HepG2 (cell line): ENCODE data around the gene EYA3. TPM values are rescaled to one million over a fixed set of nuclear protein-coding genes. Genes with fewer than 3 reads are reported as not detected.

Source experiments
- ATAC-seq: fragments of 200-7000 bp; cut with Tn5 transposase; 3 replicates; pipeline ENCODE4 v1.9.1; 2020; ENCODE audit warnings: mild to moderate bottlenecking, moderate library complexity
- BruUV-seq: library from RNA; stranded (reverse); fragments of 400-500 nt; replicated peaks from 2 replicates; lab custom pipeline; 2021; lab: Mats Ljungman, UMichigan
- CTCF ChIA-PET: fragments of 300-600 bp; formaldehyde crosslinking; extraction: SDS; loops from one replicate; lab custom pipeline; 2021; ENCODE audit warnings: low total read pairs, inconsistent platforms, low intra/inter-chr PET ratio; lab: Yijun Ruan, JAX
- POLR2A ChIA-PET: fragments of 350-600 bp; sonication (Branson Sonifier 250); formaldehyde crosslinking; loops from one replicate; lab custom pipeline; 2020; ENCODE audit warnings: antibody characterized with exemption, inconsistent platforms; lab: Yijun Ruan, JAX
- DNase-seq: peaks from one replicate; pipeline ENCODE4 v3.0.0-alpha.2; 2015; ENCODE audit warnings: low spot score
- FAIRE-seq: peaks from 3 replicates; lab custom pipeline; 2011; peaks lifted over from hg19 to GRCh38; lab: Jason Lieb, UNC
- H2AFZ ChIP-seq: one replicate; pipeline ENCODE4 v1.6.1; 2011; ENCODE audit warnings: low read length, inconsistent platforms
- H3K27ac ChIP-seq: fragments of 300-600 bp; 3 replicates; pipeline ENCODE4 v1.8.0; 2011; ENCODE audit warnings: mixed run types, mild to moderate bottlenecking, mixed read lengths, low read length, inconsistent platforms; ENCODE audit not compliant: insufficient read depth; ENCODE audit errors: extremely low read length
- H3K27me3 ChIP-seq, 2 experiments: fragments of 200-600 bp in 1 of 2; 2 replicates in 1 of 2; 3 replicates in 1 of 2; pipeline versions ENCODE4 v1.6.0 to v1.8.0; 2011; ENCODE audit warnings: low read length in 2 of 2, mild to moderate bottlenecking in 2 of 2, moderate library complexity in 2 of 2, inconsistent platforms in 1 of 2; ENCODE audit not compliant: insufficient read depth in 2 of 2, control insufficient read depth in 1 of 2
- H3K36me3 ChIP-seq, 2 experiments: fragments of 200-600 bp in 1 of 2; replicated peaks in 1 of 2; 2 replicates in 1 of 2; 3 replicates in 1 of 2; pipeline versions ENCODE4 v1.5.1 to v1.8.0; 2011; ENCODE audit warnings: low read length in 2 of 2, inconsistent platforms in 1 of 2; ENCODE audit not compliant: insufficient read depth in 2 of 2, control insufficient read depth in 1 of 2
- H3K4me1 ChIP-seq: 2 replicates; pipeline ENCODE4 v1.5.1; 2012; ENCODE audit warnings: low read length, inconsistent platforms; ENCODE audit not compliant: insufficient read depth
- H3K4me2 ChIP-seq: 2 replicates; pipeline ENCODE4 v1.6.0; 2011; ENCODE audit warnings: low read depth, low read length, inconsistent platforms
- H3K4me3 ChIP-seq, 3 experiments: fragments of 200-600 bp in 1 of 3; sonication (generic), shearing (Covaris generic) in 1 of 3; replicated peaks in 1 of 3; 2 replicates each; pipeline ENCODE4 v1.5.1; 2011 to 2016; ENCODE audit warnings: low read length in 3 of 3, inconsistent platforms in 2 of 3, low read depth in 2 of 3, mild to moderate bottlenecking in 2 of 3, control low read depth in 1 of 3, mixed read lengths in 1 of 3; ENCODE audit not compliant: insufficient read depth in 1 of 3
- H3K79me2 ChIP-seq: one replicate; pipeline ENCODE4 v1.6.1; 2011; ENCODE audit warnings: low read length, inconsistent platforms; ENCODE audit not compliant: insufficient read depth
- H3K9ac ChIP-seq: 2 replicates; pipeline ENCODE4 v1.6.0; 2011; ENCODE audit warnings: mild to moderate bottlenecking, low read depth, low read length, inconsistent platforms; ENCODE audit not compliant: insufficient read depth
- H3K9me3 ChIP-seq: 2 replicates; pipeline ENCODE4 v1.5.1; 2012; ENCODE audit warnings: mild to moderate bottlenecking, low read length
- H4K20me1 ChIP-seq: 2 replicates; pipeline ENCODE4 v1.6.0; 2011; ENCODE audit warnings: inconsistent platforms, mild to moderate bottlenecking, low read length, moderate library complexity; ENCODE audit not compliant: insufficient read depth
- CTCF ChIP-seq: sonication (generic); formaldehyde crosslinking; IDR thresholded peaks from 2 replicates; pipeline ENCODE4 v1.5.0; 2020; ENCODE audit warnings: mild to moderate bottlenecking, missing genetic modification reagents, moderate library complexity
- HMGXB4 ChIP-seq, 2 experiments: sonication (generic) in 1 of 2; formaldehyde crosslinking in 1 of 2; IDR thresholded peaks; 2 replicates each; pipeline versions ENCODE4 v1.4.0 to v1.6.1; 2018 to 2020; ENCODE audit warnings: missing genetic modification reagents in 2 of 2, borderline replicate concordance in 1 of 2, low read depth in 1 of 2, mild to moderate bottlenecking in 1 of 2, missing biosample characterization in 1 of 2
- KDM5A ChIP-seq: fragments of 200-600 bp; sonication (generic); IDR thresholded peaks from 2 replicates; pipeline ENCODE4 v1.7.0; 2018; ENCODE audit warnings: antibody characterized with exemption, mild to moderate bottlenecking, low read length, borderline replicate concordance
- MYC ChIP-seq: sonication (generic); formaldehyde crosslinking; IDR thresholded peaks from 2 replicates; pipeline ENCODE4 v1.9.0; 2021; ENCODE audit warnings: missing genetic modification reagents, borderline replicate concordance
- RFXAP ChIP-seq: sonication (generic); formaldehyde crosslinking; IDR thresholded peaks from 2 replicates; pipeline ENCODE4 v1.4.0; 2020; ENCODE audit warnings: missing genetic modification reagents, borderline replicate concordance
- SIN3A ChIP-seq: IDR thresholded peaks from 2 replicates; pipeline ENCODE4 v1.6.1; 2011; ENCODE audit warnings: low read depth, mild to moderate bottlenecking, control low read depth, low read length, borderline replicate concordance
- SPEN ChIP-seq: sonication (generic); formaldehyde crosslinking; IDR thresholded peaks from 2 replicates; pipeline ENCODE4 v1.5.1; 2020; ENCODE audit warnings: low read depth, mild to moderate bottlenecking, missing genetic modification reagents
- SRY ChIP-seq: sonication (generic); formaldehyde crosslinking; IDR thresholded peaks from 2 replicates; pipeline ENCODE4 v1.8.0; 2022; ENCODE audit warnings: mild to moderate bottlenecking, missing genetic modification reagents
- STAG1 ChIP-seq: sonication (generic); formaldehyde crosslinking; IDR thresholded peaks from 2 replicates; pipeline ENCODE4 v1.4.0; 2020; ENCODE audit warnings: missing genetic modification reagents
- THAP11 ChIP-seq: IDR thresholded peaks from 2 replicates; pipeline ENCODE4 v1.6.1; 2016; ENCODE audit warnings: missing biosample characterization, missing genetic modification reagents
- TOE1 ChIP-seq: sonication (generic); formaldehyde crosslinking; IDR thresholded peaks from 2 replicates; pipeline ENCODE4 v1.4.0; 2020; ENCODE audit warnings: mild to moderate bottlenecking, missing genetic modification reagents
- ZFAT ChIP-seq: sonication (generic); formaldehyde crosslinking; conservative IDR thresholded peaks from 2 replicates; pipeline ENCODE4 v1.8.1; 2023; ENCODE audit warnings: missing genetic modification reagents, inconsistent platforms
- ZFP37 ChIP-seq: sonication (generic); formaldehyde crosslinking; IDR thresholded peaks from 2 replicates; pipeline ENCODE4 v1.4.0; 2020; ENCODE audit warnings: missing genetic modification reagents, borderline replicate concordance
- ZNF430 ChIP-seq: sonication (generic); formaldehyde crosslinking; IDR thresholded peaks from 2 replicates; pipeline ENCODE4 v1.9.0; 2021; ENCODE audit warnings: mild to moderate bottlenecking, missing genetic modification reagents
- ZNF556 ChIP-seq: sonication (generic); formaldehyde crosslinking; IDR thresholded peaks from 2 replicates; pipeline ENCODE4 v1.4.0; 2020; ENCODE audit warnings: mild to moderate bottlenecking, missing genetic modification reagents, borderline replicate concordance
- ZNF557 ChIP-seq: sonication (generic); formaldehyde crosslinking; IDR thresholded peaks from 2 replicates; pipeline ENCODE4 v1.4.0; 2020; ENCODE audit warnings: missing genetic modification reagents
- ZNF674 ChIP-seq: sonication (generic); formaldehyde crosslinking; IDR thresholded peaks from 2 replicates; pipeline ENCODE4 v1.5.0; 2020; ENCODE audit warnings: low read depth, mild to moderate bottlenecking, missing genetic modification reagents
- ZNF761 ChIP-seq: sonication (generic); formaldehyde crosslinking; conservative IDR thresholded peaks from 2 replicates; pipeline ENCODE4 v1.4.0; 2020; ENCODE audit warnings: mild to moderate bottlenecking, missing genetic modification reagents
- WGBS: methylation state at CpG from one replicate; pipeline ENCODE4 v1.1.6; 2017; ENCODE audit warnings: low lambda C conversion rate; 5-methylcytosine and 5-hydroxymethylcytosine counted together
- in situ Hi-C: cut with HindIII; loops from 2 replicates; pipeline ENCODE4 v1.10.0; 2017; ENCODE audit warnings: low pct_unique_long_range_greater_than_20kb; ENCODE audit not compliant: extremely low pct_ligation_motif_present
- intact Hi-C: fragments of 100-400 bp; cut with micrococcal nuclease; formaldehyde crosslinking; loops from one replicate; pipeline ENCODE4 v1.10.0; 2022; ENCODE audit not compliant: unreplicated experiment
- polyA plus RNA-seq, 8 experiments: library from polyadenylated mRNA; depleted of rRNA in 3 of 8; stranded (reverse) in 7 of 8; unstranded in 1 of 8; fragments of >200 nt; fragmentation: Illumina TruSeq in 4 of 8; extraction: Trizol in 4 of 8; gene quantifications; 2 replicates each; pipeline versions ENCODE4 v1.2.1 to v1.2.3, GENCODE V29; 2011 to 2016; ENCODE audit warnings: low read depth in 4 of 8, missing spikeins in 1 of 8, mixed read lengths in 1 of 8; ENCODE audit not compliant: insufficient read depth in 1 of 8
- total RNA-seq, 5 experiments: library from RNA; depleted of rRNA; stranded (reverse); fragments of >200 nt; fragmentation: Illumina TruSeq; extraction: Trizol; gene quantifications; 2 replicates each; pipeline ENCODE4 v1.2.3, GENCODE V29; 2016; ENCODE audit warnings: low read depth in 1 of 5

The EYA3 gene
- total and polyA plus RNA-seq, 2 of the 13 experiments (the other 11 are each of a cell fraction or from before 2014, with no cell fraction given), result 13.9 to 19.7 TPM

DNA sequence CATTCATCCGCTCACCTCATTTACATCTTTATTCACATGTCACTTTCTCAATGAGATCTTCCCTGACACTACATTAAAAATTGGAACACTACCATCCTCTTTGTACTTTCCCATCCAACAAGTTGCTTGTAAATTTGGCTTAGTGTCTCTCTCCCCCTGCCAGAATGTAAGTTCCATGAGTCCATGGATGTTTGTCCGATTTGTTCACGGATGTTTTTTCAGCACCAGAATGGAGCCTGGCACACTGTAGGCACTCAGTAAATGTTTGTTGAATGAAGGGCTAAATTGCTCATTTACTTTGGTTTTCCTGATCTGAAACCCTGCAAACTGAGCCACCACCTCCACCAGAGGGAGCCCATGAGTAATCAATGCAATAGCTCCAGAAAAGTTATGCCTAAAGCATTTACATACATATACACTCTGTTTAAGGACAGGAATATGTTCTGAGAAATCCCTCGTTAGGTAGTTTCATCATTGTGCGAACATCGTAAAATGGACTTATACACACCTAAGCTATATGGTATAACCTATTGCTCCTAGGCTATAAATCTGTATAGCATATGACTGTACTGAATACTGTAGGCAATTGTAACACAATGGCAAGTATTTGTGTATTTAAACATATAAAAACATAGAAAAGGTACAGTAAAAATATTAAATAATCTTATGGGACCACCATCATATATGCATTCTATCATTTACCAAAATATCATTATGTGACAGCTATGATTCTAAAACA, 2.8 kb upstream of the EYA3 start (continued):
- TF ChIP-seq ZNF674 (CRISPR knock-in tag) (no peak), THAP11 (CRISPR knock-in tag) (no peak), MYC (CRISPR knock-in tag) (no peak), SPEN (CRISPR knock-in tag) (no peak)
- TF ChIP-seq, all 625 proteins: peak for 16

- no peaks in the 10 kb centered on the region for H3K9me3 ChIP-seq
- H3K27me3 ChIP-seq, result no peaks in the 10 kb centered on the region; a peak in 1 of 5 replicates
- peak overlapping the region; percentile 91 for H3K9ac ChIP-seq
- H2AFZ ChIP-seq, result peak overlapping the region; percentile 55
- no peak for FAIRE-seq
- H3K4me1 ChIP-seq, result peaks cover 47% of the 10 kb centered on the region
- ChIA-PET CTCF (no interaction called here), POLR2A (interaction anchor here (0.8 to 2.5 kb wide), 9 partner anchors 10 to 242 kb away, joined by 3 to 17 read pairs (median 6); no protein-coding TSS in a partner anchor)
- no TSS peak for BruUV-seq
- peak; percentile 18 for DNase-seq
- peaks cover 50% of the 10 kb centered on the region for H3K79me2 ChIP-seq
- H3K27ac ChIP-seq, result peak overlapping the region; percentile 87
- peak overlapping the region; percentile 97 for H3K4me2 ChIP-seq
- H4K20me1 ChIP-seq, result peaks cover 3% of the 10 kb centered on the region; the same call in 1 of the 2 replicates
- intact Hi-C loops (no loop called here), in situ Hi-C loops (loop anchor here (25.0 kb wide), 1 partner anchor 275 kb away; the partner anchor contains the start of gene PHACTR4)
- ATAC-seq, result peak; percentile 33
- WGBS, result 2% methylated on average over 16 of the region's 16 CpGs
- peak overlapping the region; percentile 79 to 98 (median 82) for H3K4me3 ChIP-seq
- H3K36me3 ChIP-seq, result no peaks in the 10 kb centered on the region
- TF ChIP-seq ZNF674 (CRISPR knock-in tag), result no peak
- peak; percentile 21; the same call in 1 of the 2 replicates for TF ChIP-seq CTCF (CRISPR knock-in tag)
- TF ChIP-seq SRY (CRISPR knock-in tag), result 0 out of 2 replicates have a peak, but pooled peaks have one; percentile 1
- TF ChIP-seq ZNF761 (CRISPR knock-in tag), result 0 out of 2 replicates have a peak, but pooled peaks have one; percentile 56
- TF ChIP-seq STAG1 (CRISPR knock-in tag), result peak; percentile 16
- 0 out of 2 replicates have a peak, but pooled peaks have one; percentile 7 for TF ChIP-seq RFXAP
- TF ChIP-seq KDM5A, result no peak
- TF ChIP-seq HMGXB4 (CRISPR knock-in tag; IDR thresholded peaks at IDR 0.05; ENCODE audit: borderline replicate concordance in 1 of 2, low read depth in 1 of 2), result peak in 1 of 2 experiments; percentile 80; a peak in 1 of 4 replicates
- TF ChIP-seq ZNF556 (CRISPR knock-in tag), result 0 out of 2 replicates have a peak, but pooled peaks have one; percentile 33
- 0 out of 2 replicates have a peak, but pooled peaks have one; percentile 24 for TF ChIP-seq ZNF557 (CRISPR knock-in tag)
- 0 out of 2 replicates have a peak, but pooled peaks have one; percentile 27 for TF ChIP-seq SIN3A
- no peak for TF ChIP-seq TOE1 (CRISPR knock-in tag)
- TF ChIP-seq ZFP37, result no peak
- TF ChIP-seq ZFAT (CRISPR knock-in tag), result no peak
- peak; percentile 66; the same call in 1 of the 2 replicates for TF ChIP-seq ZNF430 (CRISPR knock-in tag)
These were observed 719 bp downstream of the EYA3 start for GRCh38 chr1:28087614-28088167.
